Prostate gland (tissue), 2 donors: Measurements from ENCODE around the gene SLC45A3.

Experiments
- CTCF ChIP-seq, 4 experiments: fragments of 200-600 bp in 2 of 4; fragments of 450-650 bp in 2 of 4; sonication (generic) in 2 of 4; IDR thresholded peaks; 1 replicate in 3 of 4; 2 replicates in 1 of 4; pipeline ENCODE4 v1.5.1; 2016 to 2019; ENCODE audit warnings: antibody characterized with exemption in 4 of 4, mild to moderate bottlenecking in 2 of 4, moderate library complexity in 2 of 4
- POLR2A ChIP-seq: fragments of 450-650 bp; IDR thresholded peaks from one replicate; pipeline ENCODE4 v1.6.1; 2016; ENCODE audit warnings: antibody characterized with exemption, mild to moderate bottlenecking

- TF ChIP-seq CTCF (IDR thresholded peaks at IDR 0.05) = no peak
- TF ChIP-seq POLR2A = no peak
These were observed 50.6 kb downstream of the SLC45A3 start for GRCh38 chr1:205629751-205630150.
